Measurements from ENCODE around the gene PPP2R2C.

Gene PPP2R2C

GRCh38 chr4:6446538-6447451 is 25.6 kb downstream of the PPP2R2C start:
- no peak for DNase-seq

- no peak for DNase-seq
Observed at GRCh38 chr4:6446130-6446482, 26.3 kb downstream of the PPP2R2C start.

GRCh38 chr4:6445403-6446129 is 26.8 kb downstream of the PPP2R2C start:
- DNase-seq: no peak

- DNase-seq: no peak
Observed at GRCh38 chr4:6444582-6444981, 27.8 kb downstream of the PPP2R2C start.

GRCh38 chr4:6443035-6444023 is 29.1 kb downstream of the PPP2R2C start:
- no peak for DNase-seq

GRCh38 chr4:6442555-6442954 is 29.9 kb downstream of the PPP2R2C start:
- DNase-seq: no peak

- DNase-seq: no peak
Observed at GRCh38 chr4:6441758-6442157, 30.7 kb downstream of the PPP2R2C start.

- no peak for DNase-seq
Observed at GRCh38 chr4:6441202-6441582, 31.2 kb downstream of the PPP2R2C start.

GRCh38 chr4:6440506-6441201 is 31.8 kb downstream of the PPP2R2C start:
- DNase-seq: no peak

- DNase-seq: no peak
Observed at GRCh38 chr4:6439120-6439762, 33.2 kb downstream of the PPP2R2C start.

GRCh38 chr4:6437826-6438238 is 34.6 kb downstream of the PPP2R2C start:
- DNase-seq: no peak

GRCh38 chr4:6435010-6435409 is 37.4 kb downstream of the PPP2R2C start:
- peak; percentile 23 for DNase-seq

GRCh38 chr4:6430927-6431326 is 41.5 kb downstream of the PPP2R2C start:
- no peak for DNase-seq

- no peak for DNase-seq
Observed at GRCh38 chr4:6427439-6428090, 44.8 kb downstream of the PPP2R2C start.

- peak; percentile 47 for DNase-seq
Observed at GRCh38 chr4:6426571-6427438, 45.6 kb downstream of the PPP2R2C start.

- no peak for DNase-seq
Observed at GRCh38 chr4:6425911-6426310, 46.5 kb downstream of the PPP2R2C start.

GRCh38 chr4:6425336-6425735 is 47.1 kb downstream of the PPP2R2C start:
- no peak for DNase-seq

- DNase-seq: no peak
Observed at GRCh38 chr4:6424425-6424824, 48.0 kb downstream of the PPP2R2C start.

- no peak for DNase-seq
Observed at GRCh38 chr4:6423575-6423974, 48.8 kb downstream of the PPP2R2C start.

GRCh38 chr4:6422866-6423265 is 49.5 kb downstream of the PPP2R2C start:
- no peak for DNase-seq
